Stimulated activated naive B cell treated with anti-CD40 and anti-IgM and Interleukin-4, amounts not matched to agents 10 μg/mL and 1 μg/mL and 100 μg/mL, for 72 hours (primary cell): ENCODE results near the gene LRFN2.

Source experiments
- ATAC-seq, 2 donors: fragments of 150-1000 bp; cut with Tn5 transposase; replicated peaks; 2 replicates each; pipeline ENCODE4 v1.10.0; 2021; ENCODE audit warnings: moderate library complexity in 1 of 2
- DNase-seq: peaks from one replicate; pipeline ENCODE4 v3.0.0; 2021
- H3K27ac Mint-ChIP-seq: one replicate; pipeline ENCODE4 v1.8.0; 2022; ENCODE audit warnings: mild to moderate bottlenecking, mixed read lengths
- H3K27me3 Mint-ChIP-seq, 2 donors: one replicate each; pipeline ENCODE4 v1.8.0; 2022; ENCODE audit warnings: mixed read lengths in 2 of 2
- H3K36me3 Mint-ChIP-seq, 2 donors: one replicate each; pipeline ENCODE4 v1.8.0; 2022; ENCODE audit warnings: mixed read lengths in 2 of 2, mild to moderate bottlenecking in 1 of 2
- H3K4me1 Mint-ChIP-seq, 2 donors: one replicate each; pipeline ENCODE4 v1.8.0; 2022; ENCODE audit warnings: mixed read lengths in 2 of 2, mild to moderate bottlenecking in 1 of 2
- H3K4me3 Mint-ChIP-seq, 2 donors: one replicate each; pipeline ENCODE4 v1.8.0; 2022; ENCODE audit warnings: mild to moderate bottlenecking in 2 of 2, mixed read lengths in 2 of 2, moderate library complexity in 1 of 2
- H3K9me3 Mint-ChIP-seq, 2 donors: one replicate each; pipeline ENCODE4 v1.8.0; 2022; ENCODE audit warnings: mixed read lengths in 2 of 2, mild to moderate bottlenecking in 1 of 2

The LRFN2 gene

DNA sequence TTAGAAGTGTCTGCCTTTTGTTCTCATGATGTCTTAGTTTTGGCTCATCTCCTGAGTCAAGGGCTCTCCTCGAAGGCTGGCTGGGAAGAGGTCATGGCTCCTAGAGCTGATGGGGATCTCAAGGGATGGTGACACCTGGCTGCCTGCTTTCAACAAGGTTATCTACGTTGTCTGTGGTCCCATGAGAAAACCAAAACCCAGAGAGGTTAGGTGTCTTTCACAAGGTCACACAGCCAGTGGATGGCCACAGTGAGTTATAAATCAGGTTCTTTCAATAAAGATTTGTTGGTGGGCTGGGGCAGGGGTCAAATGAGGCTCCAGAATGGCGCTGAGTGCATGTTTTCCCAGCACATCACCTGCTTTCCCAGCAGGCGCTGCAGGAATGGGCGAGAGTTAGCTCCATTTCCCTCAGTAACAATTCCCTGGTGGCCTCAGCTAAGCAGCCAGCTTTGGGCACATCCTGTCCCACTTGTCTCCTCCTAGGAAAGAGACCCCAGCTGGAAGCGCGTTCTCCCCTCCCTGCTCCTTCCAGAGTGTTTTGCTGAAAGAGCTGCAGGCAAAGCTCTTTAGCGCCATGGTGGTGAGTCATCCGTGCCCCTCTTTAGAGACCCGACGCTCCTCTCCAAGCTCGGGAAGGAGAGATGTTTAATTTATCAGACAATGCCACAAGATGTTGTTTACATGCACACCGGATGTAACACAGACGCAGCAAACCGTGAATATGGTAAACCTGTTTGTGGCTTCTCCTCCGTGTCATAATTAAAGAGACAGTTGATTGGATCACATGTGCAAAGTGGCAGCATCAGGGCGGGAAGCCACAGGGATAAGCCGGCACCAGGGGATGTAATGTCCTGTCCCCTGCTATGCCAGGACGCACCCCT lies 109.7 kb downstream of the LRFN2 start:
- DNase-seq (no peak), ATAC-seq (no peak)
- Mint-ChIP-seq H3K4me1 (no peaks in the 10 kb centered on the region), H3K27me3 (no peaks in the 10 kb centered on the region), H3K9me3 (no peaks in the 10 kb centered on the region), H3K27ac (no peak overlapping the region), H3K36me3 (no peaks in the 10 kb centered on the region), H3K4me3 (no peak overlapping the region)

DNA sequence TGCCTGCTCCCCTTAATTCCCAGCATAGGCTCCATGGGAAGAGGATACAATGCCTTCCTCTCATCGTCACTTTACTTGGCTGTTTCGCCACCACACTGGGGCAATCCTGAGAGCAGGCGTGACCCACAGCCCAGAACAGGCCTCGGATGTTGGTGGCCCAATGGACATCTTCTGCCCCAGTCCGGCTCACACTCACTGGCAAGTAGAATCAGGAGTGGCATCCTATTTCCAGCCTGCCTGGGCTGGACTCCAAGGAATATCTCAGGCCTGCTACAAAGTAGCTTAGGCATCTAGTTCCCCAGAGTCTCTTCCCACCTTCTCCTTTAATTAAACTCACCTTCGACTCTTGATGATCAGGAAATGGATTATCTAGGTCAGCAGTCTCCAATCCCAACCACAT lies 110.5 kb downstream of the LRFN2 start:
- no peak overlapping the region for H3K27ac Mint-ChIP-seq
- no peak overlapping the region for H3K4me3 Mint-ChIP-seq
- H3K36me3 Mint-ChIP-seq, result no peaks in the 10 kb centered on the region
- no peak for DNase-seq
- no peak for ATAC-seq
- H3K4me1 Mint-ChIP-seq, result no peaks in the 10 kb centered on the region
- no peaks in the 10 kb centered on the region for H3K27me3 Mint-ChIP-seq
- no peaks in the 10 kb centered on the region for H3K9me3 Mint-ChIP-seq

DNA sequence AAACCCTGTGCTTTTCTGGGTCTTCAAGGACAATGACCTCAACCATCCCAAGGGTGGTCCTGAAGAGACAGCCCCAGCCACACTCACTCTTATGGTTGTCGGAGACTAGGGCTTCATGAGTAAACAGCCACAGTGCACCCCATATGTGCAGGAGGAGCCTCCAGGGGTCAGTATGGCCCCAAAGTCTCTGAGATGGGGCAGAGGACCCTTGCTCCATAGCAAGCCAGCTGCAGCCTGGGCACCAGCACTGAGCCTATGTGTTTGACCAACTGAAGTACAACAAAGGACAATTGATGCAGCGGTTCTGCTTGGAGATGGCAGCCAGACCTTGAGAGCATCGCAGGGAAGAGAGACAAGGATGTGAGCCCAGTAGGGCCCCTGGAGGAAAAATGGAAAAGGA lies 112.2 kb downstream of the LRFN2 start:
- H3K9me3 Mint-ChIP-seq, result no peaks in the 10 kb centered on the region
- ATAC-seq, result peak in 1 of 2 donors; percentile 16

DNA sequence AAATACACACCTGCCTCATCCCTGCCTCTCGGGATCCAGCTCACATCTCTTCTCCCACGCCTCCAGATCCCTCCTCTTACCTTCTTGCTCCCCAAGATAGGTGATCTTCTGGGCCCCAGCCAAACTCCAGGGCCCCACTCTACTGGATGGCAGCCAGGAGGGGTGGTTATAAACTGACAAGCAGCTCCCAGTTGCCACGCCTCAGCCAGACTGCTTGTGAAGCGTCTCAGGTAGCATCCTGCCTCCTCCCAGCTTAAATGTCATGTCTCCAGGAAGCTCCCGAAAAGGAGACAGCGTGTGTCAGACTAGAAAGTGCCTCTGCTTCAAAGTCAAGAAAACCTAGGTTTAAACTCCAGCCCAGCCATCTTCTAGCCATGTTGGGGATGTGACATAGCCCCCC lies 114.1 kb downstream of the LRFN2 start:
- no peaks in the 10 kb centered on the region for H3K27me3 Mint-ChIP-seq
- no peak overlapping the region for H3K4me3 Mint-ChIP-seq
- no peak overlapping the region for H3K27ac Mint-ChIP-seq
- no peaks in the 10 kb centered on the region for H3K4me1 Mint-ChIP-seq
- DNase-seq (no peak), ATAC-seq (no peak)
- H3K36me3 Mint-ChIP-seq, result no peaks in the 10 kb centered on the region
- no peaks in the 10 kb centered on the region for H3K9me3 Mint-ChIP-seq

More for the DNA sequence above, 112.2 kb downstream of the LRFN2 start:
- H3K27ac Mint-ChIP-seq, result no peak overlapping the region
- no peaks in the 10 kb centered on the region for H3K27me3 Mint-ChIP-seq
- DNase-seq, result no peak
- H3K4me1 Mint-ChIP-seq, result no peaks in the 10 kb centered on the region
- H3K36me3 Mint-ChIP-seq, result no peaks in the 10 kb centered on the region
- no peak overlapping the region for H3K4me3 Mint-ChIP-seq

DNA sequence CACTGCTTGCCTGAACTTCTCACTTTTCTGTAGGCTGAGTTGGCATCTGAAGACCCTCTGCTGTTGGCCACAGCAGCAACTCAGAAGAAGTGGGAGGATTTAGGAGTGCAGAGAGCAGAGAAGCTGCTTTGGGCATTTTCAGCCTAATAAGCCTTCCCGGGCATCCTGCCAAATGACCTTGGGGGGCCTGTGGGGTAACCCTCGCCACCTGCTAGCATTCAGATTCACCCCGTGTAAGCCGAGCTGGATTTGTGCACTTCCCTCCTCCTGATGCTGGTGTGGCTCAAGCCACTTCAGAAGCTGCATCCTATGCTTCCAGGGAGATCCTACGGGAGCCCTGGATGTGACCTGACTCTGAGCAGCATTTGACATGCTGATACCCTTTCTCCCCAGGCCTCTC lies 114.8 kb downstream of the LRFN2 start:
- no peak overlapping the region for H3K4me3 Mint-ChIP-seq
- DNase-seq (no peak), ATAC-seq (no peak)
- H3K27me3 Mint-ChIP-seq, result no peaks in the 10 kb centered on the region
- no peaks in the 10 kb centered on the region for H3K4me1 Mint-ChIP-seq
- no peaks in the 10 kb centered on the region for H3K36me3 Mint-ChIP-seq
- no peaks in the 10 kb centered on the region for H3K9me3 Mint-ChIP-seq
- no peak overlapping the region for H3K27ac Mint-ChIP-seq

DNA sequence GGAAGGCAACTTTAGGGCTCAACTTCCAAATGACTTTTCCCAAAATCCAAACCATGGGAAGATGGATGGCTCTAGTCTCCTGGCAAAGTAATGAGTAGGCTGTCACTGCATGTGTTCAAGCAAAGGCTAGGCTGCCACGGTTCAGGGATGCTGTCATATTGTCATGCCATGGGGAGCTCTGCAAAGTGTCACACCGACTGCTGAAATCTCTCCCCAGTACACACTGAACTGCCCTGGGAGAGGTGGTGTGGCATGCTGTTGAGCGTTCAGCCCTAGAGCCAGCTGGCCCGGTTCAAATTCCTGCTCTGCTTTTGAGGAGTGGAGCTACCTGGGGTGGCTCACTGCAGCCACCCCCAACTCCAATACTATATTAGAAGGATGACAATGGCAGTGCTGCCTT lies 115.9 kb downstream of the LRFN2 start:
- DNase-seq, result no peak
- H3K27ac Mint-ChIP-seq, result no peak overlapping the region
- H3K27me3 Mint-ChIP-seq, result no peaks in the 10 kb centered on the region
- no peaks in the 10 kb centered on the region for H3K9me3 Mint-ChIP-seq
- H3K36me3 Mint-ChIP-seq, result no peaks in the 10 kb centered on the region
- no peak for ATAC-seq
- H3K4me1 Mint-ChIP-seq, result no peaks in the 10 kb centered on the region
- no peak overlapping the region for H3K4me3 Mint-ChIP-seq

DNA sequence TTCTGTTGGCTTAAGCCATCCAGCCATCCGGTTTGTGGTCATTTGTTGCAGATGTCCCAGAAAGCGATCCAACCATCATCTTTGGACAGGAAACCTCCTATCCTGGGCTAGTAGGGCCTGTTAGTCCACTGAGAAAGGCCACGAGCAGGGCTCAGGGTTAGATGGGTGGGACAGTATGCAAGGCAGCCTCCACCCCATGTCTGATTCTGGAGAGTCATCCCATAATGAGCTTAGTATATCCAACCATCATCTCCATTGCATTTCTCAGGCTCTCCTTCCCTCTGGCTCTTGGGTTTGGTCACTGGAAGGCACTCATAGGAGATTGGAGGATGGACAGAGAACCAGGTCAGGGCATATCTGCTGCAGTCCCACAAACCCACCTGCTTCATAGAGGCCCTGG lies 117.8 kb downstream of the LRFN2 start:
- Mint-ChIP-seq H3K9me3 (peaks cover 0 to 3% of the 10 kb centered on the region in 2 donors), H3K27me3 (no peaks in the 10 kb centered on the region), H3K27ac (no peak overlapping the region), H3K36me3 (no peaks in the 10 kb centered on the region), H3K4me3 (no peak overlapping the region), H3K4me1 (no peaks in the 10 kb centered on the region)
- ATAC-seq (no peak), DNase-seq (no peak)

DNA sequence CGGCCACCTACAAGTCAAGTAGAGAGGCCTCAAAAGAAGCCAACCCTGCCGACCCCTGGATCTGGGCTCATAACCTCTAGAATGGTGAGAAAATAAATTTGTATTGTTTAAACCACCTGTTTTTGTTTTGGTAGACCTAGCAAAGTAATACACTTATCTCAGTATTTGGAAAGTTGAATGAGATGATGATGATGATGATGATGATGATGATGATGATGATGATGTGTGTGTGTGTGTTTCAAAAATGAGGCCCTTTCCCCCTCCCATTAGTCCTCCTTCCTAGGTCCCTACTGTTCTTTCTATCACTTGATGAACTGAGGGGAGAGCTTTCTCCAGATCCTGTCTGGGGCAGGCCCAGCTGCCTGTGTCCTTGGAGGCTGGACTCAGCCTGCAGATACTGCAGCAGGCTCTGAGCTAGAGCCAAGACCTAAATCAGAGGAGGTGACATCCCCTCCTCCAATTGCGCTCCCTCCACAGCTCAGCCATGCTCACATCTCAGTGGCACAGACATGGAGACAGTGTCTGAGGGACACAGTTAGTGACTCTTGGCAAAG lies 120.1 kb downstream of the LRFN2 start:
- DNase-seq (no peak), ATAC-seq (no peak)
- Mint-ChIP-seq H3K27ac (no peak overlapping the region), H3K4me3 (no peak overlapping the region), H3K36me3 (no peaks in the 10 kb centered on the region), H3K4me1 (no peaks in the 10 kb centered on the region), H3K27me3 (no peaks in the 10 kb centered on the region), H3K9me3 (peaks cover 0 to 3% of the 10 kb centered on the region in 2 donors)

DNA sequence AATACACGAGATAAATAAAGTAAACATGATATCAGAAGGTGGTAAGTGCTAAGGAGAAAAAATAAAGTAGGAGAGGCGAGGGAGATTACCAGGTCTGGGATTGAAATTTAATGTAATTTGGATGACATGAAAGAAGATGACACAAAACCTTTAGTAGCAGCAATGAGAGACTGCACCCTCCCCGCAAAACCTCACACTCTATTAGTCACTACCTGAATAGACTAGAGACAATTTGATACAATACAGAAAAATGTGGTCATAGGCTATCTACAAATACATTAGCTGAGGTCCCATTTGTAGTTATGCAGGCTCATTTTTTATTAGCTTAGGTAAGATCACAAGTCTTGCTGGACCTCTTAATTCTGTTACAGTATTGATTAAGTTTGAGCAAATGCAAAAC lies 125.5 kb downstream of the LRFN2 start:
- H3K36me3 Mint-ChIP-seq, result no peaks in the 10 kb centered on the region
- H3K4me1 Mint-ChIP-seq, result no peaks in the 10 kb centered on the region
- ATAC-seq (no peak), DNase-seq (no peak)
- no peaks in the 10 kb centered on the region for H3K27me3 Mint-ChIP-seq
- no peak overlapping the region for H3K4me3 Mint-ChIP-seq
- H3K27ac Mint-ChIP-seq, result no peak overlapping the region
- peaks cover 0 to 3% of the 10 kb centered on the region in 2 donors for H3K9me3 Mint-ChIP-seq

DNA sequence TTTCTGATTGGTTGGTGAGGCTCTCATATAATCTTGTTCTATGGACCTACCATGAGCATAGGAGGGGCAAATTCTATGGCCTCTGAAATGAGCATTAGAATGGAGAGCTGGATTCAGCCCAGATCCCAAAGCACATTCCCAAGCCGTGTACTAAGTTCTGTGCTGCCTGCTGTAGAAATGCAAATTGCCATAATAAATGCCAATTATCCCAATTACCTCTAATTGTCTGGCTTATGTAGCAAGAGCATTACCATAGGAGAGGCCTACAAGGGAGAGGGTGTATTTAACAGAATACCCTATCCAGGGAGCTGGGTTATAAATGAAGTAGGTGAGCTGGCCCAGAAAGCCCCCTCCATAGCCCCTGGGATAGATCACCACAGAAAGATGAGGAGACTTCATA lies 126.8 kb downstream of the LRFN2 start:
- Mint-ChIP-seq H3K36me3 (no peaks in the 10 kb centered on the region), H3K27me3 (no peaks in the 10 kb centered on the region), H3K4me1 (no peaks in the 10 kb centered on the region), H3K27ac (no peak overlapping the region), H3K4me3 (no peak overlapping the region), H3K9me3 (peaks cover 0 to 3% of the 10 kb centered on the region in 2 donors)
- no peak for ATAC-seq
- no peak for DNase-seq

DNA sequence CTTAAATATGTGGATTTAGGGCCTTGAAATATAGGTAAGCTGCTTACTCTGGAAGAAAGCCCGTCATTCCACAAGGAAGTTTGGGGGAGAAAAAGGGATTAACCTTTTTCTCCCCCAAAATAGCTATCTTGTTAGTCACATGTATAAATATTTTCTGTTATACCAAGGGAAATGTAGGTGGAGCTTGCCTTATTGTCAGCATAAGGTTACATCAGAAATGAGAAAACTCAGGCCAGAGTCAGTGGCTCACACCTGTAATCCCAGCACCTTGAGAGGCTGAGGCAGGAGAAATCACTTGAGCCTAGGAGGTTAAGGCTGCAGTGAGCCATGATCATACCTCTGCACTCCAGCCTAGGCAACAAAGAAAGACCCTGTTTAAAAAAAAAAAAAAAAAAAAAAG lies 129.9 kb downstream of the LRFN2 start:
- no peak overlapping the region for H3K27ac Mint-ChIP-seq
- no peaks in the 10 kb centered on the region for H3K4me1 Mint-ChIP-seq
- no peak for ATAC-seq
- no peak overlapping the region for H3K4me3 Mint-ChIP-seq
- DNase-seq, result no peak
- H3K36me3 Mint-ChIP-seq, result no peaks in the 10 kb centered on the region
- no peaks in the 10 kb centered on the region for H3K27me3 Mint-ChIP-seq
- H3K9me3 Mint-ChIP-seq, result no peaks in the 10 kb centered on the region

DNA sequence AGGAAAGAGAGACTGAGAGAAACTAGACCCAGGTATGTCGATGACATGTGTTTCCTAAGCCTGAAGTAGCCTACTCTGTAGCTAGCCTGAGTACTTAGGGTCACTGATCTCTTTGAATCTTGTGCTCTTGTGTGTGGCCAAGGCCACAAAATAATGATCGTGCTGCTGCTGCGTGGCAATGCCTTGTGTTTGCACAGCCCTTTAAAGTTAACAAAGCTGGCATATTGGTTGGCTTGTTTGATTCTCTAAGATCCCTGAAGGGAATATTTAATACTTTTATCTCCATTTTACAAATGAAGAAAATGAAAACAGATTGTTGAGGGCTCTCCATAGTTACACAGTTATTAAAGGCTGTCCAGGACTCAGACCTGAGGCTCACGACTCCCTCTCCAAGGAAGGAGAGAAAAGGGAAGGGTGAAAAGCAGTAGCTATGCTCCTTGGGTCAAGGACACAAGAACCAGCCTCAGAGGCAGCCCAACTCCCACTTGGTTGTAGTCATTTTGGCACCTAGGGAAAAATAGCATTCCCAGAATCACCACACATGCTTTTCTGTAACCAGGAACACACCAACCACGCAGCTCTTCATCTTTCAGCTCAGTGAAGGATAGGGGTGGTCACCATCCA lies 130.7 kb downstream of the LRFN2 start:
- no peaks in the 10 kb centered on the region for H3K9me3 Mint-ChIP-seq
- H3K27ac Mint-ChIP-seq, result no peak overlapping the region
- H3K4me1 Mint-ChIP-seq, result no peaks in the 10 kb centered on the region
- no peak overlapping the region for H3K4me3 Mint-ChIP-seq
- no peaks in the 10 kb centered on the region for H3K36me3 Mint-ChIP-seq
- no peak for ATAC-seq
- no peaks in the 10 kb centered on the region for H3K27me3 Mint-ChIP-seq
- DNase-seq, result no peak

DNA sequence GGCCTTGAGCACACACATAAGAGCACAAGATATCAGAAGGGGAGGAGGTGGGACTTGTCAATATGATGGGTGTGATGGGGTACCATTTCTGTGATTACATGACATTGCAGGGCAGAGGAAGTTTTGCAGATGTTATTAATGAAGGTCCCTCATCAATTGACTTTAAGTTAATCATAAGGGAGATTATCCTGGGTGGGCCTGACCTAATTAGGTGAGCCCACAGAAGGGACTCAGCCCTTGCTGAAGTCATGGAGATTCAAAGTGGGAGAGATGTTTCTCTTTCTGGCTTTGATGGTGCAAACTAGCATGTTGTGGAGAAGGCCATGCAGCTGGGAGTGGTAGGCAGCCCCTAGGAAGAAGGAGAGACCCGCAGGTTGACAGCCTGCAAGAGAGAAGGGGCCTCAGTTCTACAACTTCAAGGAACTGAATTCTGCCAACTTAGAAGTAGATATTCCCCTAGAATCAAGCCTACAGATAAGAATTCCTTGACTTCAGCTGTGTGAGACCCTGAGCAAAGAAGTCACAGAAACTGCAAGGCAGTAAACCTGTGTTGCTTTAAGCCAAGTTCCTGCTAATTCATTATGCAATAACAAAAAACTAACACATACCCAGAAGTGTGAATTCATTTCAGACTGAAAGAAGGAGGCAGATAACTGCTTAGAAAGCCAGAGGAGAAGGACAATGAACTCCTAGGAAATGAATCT lies 131.3 kb downstream of the LRFN2 start:
- Mint-ChIP-seq H3K9me3 (no peaks in the 10 kb centered on the region), H3K36me3 (no peaks in the 10 kb centered on the region), H3K27me3 (no peaks in the 10 kb centered on the region), H3K27ac (no peak overlapping the region), H3K4me1 (no peaks in the 10 kb centered on the region), H3K4me3 (no peak overlapping the region)
- DNase-seq (no peak), ATAC-seq (no peak)

DNA sequence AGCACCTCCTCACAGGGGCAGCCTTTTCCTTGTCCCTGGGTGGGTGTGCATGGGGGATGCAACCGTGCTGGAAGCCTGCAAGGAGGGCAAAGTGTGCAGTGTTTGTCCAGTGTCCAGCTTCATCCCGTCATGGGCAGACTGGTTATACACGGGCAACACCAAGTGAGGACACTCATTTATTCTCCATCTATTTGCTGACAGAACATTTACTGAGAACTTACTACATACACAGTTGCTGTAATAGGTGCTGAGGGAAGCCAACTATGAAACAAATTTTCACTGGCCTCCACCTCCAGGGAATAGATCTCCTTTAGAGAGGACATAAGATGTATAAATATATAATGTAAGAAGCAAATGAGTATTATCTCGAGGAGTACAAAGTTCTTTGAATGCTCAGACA lies 136.7 kb downstream of the LRFN2 start:
- no peak for ATAC-seq
- no peaks in the 10 kb centered on the region for H3K4me1 Mint-ChIP-seq
- no peaks in the 10 kb centered on the region for H3K9me3 Mint-ChIP-seq
- no peaks in the 10 kb centered on the region for H3K27me3 Mint-ChIP-seq
- H3K36me3 Mint-ChIP-seq, result no peaks in the 10 kb centered on the region
- H3K27ac Mint-ChIP-seq, result no peak overlapping the region
- no peak overlapping the region for H3K4me3 Mint-ChIP-seq
- no peak for DNase-seq

DNA sequence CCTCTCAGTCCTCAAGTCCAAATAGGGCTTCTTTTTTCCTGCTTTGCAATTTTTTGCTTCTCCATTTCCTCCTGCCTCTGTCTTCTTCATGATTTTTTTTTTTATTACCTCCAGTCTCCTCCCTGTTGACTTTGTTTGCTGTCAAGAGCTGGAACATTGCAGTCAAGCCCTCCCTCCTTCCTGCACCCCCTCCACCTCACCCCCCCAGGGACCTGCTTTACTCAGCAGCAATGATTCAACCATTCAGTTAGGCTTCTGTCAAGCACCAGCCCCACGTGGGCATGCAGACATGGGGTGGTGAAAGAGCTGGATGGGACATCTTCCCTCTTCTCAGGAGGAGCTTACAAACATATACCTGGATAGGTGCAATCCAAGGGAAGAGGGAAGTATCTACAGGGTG lies 142.4 kb downstream of the LRFN2 start:
- H3K9me3 Mint-ChIP-seq, result no peaks in the 10 kb centered on the region
- H3K4me1 Mint-ChIP-seq, result no peaks in the 10 kb centered on the region
- H3K27me3 Mint-ChIP-seq, result no peaks in the 10 kb centered on the region
- no peaks in the 10 kb centered on the region for H3K36me3 Mint-ChIP-seq
- no peak for DNase-seq
- no peak overlapping the region for H3K27ac Mint-ChIP-seq
- ATAC-seq, result no peak
- H3K4me3 Mint-ChIP-seq, result no peak overlapping the region
